ENCODE data around the gene PITPNM1.
"Not testable (repeated sequence)": the region's sequence is repeated elsewhere in the genome, so short reads cannot be mapped to it uniquely, and the experiment has no call there.

Gene PITPNM1

DNA sequence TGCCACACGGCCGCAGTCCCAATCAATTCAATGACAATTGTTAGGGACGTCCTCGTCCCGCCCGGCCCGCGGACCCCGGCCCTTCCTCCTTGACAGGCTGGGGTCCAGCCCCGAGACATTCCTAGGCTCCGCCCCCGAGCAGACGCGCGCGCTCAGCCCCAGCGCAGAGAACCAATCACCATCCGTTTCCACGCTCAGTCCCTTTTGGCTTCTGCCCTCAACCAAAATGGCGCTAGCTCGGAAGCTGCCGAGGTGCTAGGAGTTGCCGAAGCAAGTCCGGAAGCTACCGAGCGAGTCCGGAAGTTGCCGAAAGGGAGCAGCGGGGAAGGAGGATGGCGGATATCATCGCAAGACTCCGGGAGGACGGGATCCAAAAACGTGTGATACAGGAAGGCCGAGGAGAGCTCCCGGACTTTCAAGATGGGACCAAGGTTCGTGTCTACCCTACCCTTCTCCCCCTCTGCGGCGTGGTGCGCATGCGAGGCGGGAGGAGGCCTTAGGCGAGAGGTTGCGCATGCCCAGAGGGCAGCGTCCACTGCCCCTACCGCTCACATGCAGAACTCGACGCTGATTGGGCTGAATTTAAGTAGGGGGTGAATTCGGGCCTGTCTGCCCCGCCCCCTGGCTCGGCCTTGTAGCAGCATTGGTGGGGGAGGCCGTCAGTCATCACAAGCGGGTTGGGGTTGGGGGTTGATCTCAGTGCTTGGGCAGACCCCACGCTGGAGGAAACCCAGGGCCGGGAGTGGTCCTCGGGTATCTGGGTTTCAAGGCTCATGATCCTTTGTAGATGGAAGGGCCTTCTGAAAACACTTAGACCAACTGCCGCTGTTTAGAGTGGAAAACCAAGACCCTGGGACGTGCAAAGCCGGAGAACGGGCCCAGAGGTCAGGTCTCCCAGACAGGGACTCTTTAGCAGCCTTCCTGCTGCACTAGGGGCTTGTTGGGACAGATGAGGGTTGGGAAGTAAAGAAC lies 22.1 kb downstream of the PITPNM1 start, which contains the start of gene AIP:
TSS of gene AIP (plus strand) at position 200 of the 972 bp plus-strand sequence. CDS start at position 333, 133 bp downstream.
- TF ChIP-seq, protein P1, sequence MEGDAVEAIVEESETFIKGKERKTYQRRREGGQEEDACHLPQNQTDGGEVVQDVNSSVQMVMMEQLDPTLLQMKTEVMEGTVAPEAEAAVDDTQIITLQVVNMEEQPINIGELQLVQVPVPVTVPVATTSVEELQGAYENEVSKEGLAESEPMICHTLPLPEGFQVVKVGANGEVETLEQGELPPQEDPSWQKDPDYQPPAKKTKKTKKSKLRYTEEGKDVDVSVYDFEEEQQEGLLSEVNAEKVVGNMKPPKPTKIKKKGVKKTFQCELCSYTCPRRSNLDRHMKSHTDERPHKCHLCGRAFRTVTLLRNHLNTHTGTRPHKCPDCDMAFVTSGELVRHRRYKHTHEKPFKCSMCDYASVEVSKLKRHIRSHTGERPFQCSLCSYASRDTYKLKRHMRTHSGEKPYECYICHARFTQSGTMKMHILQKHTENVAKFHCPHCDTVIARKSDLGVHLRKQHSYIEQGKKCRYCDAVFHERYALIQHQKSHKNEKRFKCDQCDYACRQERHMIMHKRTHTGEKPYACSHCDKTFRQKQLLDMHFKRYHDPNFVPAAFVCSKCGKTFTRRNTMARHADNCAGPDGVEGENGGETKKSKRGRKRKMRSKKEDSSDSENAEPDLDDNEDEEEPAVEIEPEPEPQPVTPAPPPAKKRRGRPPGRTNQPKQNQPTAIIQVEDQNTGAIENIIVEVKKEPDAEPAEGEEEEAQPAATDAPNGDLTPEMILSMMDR (conservative IDR thresholded peaks at IDR 0.05) = no peak
- TF ChIP-seq ZFX (IDR thresholded peaks at IDR 0.05) = no peak
- H3K27ac ChIP-seq = peak within 1 kb of the TSS; percentile 64

DNA sequence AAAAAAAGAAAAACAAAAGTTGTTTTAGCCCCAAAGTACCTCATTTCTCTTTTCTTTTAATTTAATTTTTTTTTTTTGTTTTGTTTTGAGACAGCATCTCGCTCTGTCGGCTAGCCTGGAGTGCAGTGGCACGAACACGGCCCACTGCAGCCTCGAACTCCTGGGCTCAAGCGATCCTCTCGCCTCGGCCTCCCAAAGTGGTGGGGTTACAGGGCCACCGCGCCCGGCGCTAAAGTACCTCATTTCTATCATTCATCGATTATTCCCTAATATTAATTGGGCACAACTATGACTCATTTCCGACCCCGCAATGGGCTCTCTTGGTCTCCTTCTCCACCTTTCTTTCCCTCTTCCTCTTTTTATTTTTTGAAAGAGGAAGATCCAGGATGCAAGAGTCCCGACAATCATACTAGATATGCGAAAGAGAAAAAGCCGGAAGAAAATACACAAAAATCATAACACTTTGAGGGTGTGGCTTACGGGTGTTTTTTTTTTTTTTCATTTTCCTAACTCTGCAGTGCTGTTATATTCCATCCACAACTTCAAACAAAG lies 22.8 kb downstream of the PITPNM1 start:
- H3K27ac ChIP-seq = peak overlapping the region; percentile 64
- no peak for TF ChIP-seq ZFX (IDR thresholded peaks at IDR 0.05)
- TF ChIP-seq, protein P1 (conservative IDR thresholded peaks at IDR 0.05) = no peak

DNA sequence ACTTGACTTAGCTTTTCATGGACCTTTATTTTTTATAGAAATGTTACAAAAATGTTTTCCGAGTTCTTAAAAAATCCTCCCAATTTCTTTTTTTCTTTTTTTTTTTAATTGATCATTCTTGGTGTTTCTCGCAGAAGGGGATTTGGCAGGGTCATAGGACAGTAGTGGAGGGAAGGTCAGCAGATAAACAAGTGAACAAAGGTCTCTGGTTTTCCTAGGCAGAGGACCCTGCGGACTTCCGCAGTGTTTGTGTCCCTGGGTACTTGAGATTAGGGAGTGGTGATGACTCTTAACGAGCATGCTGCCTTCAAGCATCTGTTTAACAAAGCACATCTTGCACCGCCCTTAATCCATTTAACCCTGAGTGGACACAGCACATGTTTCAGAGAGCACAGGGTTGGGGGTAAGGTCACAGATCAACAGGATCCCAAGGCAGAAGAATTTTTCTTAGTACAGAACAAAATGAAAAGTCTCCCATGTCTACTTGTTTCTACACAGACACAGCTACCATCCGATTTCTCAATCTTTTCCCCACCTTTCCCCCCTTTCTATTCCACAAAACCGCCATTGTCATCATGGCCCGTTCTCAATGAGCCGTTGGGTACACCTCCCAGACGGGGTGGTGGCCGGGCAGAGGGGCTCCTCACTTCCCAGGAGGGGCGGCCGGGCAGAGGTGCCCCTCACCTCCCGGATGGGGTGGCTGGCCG lies 27.7 kb downstream of the PITPNM1 start:
- not testable (repeated sequence) for H3K27ac ChIP-seq

DNA sequence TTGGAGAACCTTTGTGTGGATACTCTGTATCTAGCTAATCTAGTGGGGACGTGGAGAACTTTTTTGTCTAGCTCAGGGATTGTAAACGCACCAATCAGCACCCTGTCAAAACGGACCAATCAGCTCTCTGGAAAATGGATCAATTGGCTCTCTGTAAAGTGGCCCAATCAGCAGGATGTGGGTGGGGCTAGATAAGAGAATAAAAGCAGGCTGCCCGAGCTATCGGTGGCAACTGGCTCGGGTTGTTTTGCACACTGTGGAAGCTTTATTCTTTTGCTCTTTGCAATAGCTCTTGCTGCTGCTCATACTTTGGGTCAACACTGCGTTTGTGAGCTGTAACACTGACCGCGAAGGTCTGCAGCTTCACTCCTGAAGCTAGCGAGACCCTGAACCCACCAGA lies 28.5 kb downstream of the PITPNM1 start:
- not testable (repeated sequence) for H3K27ac ChIP-seq

DNA sequence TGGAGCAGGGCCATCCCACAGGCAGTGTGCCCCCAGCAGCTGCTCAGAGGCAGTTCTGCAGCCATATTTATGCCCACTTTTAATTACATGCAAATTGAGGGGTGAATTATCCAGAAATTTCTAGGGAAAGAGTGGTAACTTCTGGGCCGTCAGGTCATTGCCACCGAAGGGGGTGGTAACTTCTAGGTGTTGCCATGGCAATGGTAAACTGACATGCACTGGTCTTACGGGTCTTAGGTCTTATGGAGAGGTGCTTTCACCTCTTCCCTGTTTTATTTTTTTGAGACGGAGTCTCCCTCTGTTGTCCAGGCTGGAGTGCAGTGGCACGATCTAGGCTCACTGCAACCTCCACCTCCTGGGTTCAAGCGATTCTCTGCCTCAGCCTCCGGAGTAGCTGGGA lies 32.3 kb downstream of the PITPNM1 start:
- TF ChIP-seq ZFX (IDR thresholded peaks at IDR 0.05) = no peak
- TF ChIP-seq, protein P1 (conservative IDR thresholded peaks at IDR 0.05) = no peak

DNA sequence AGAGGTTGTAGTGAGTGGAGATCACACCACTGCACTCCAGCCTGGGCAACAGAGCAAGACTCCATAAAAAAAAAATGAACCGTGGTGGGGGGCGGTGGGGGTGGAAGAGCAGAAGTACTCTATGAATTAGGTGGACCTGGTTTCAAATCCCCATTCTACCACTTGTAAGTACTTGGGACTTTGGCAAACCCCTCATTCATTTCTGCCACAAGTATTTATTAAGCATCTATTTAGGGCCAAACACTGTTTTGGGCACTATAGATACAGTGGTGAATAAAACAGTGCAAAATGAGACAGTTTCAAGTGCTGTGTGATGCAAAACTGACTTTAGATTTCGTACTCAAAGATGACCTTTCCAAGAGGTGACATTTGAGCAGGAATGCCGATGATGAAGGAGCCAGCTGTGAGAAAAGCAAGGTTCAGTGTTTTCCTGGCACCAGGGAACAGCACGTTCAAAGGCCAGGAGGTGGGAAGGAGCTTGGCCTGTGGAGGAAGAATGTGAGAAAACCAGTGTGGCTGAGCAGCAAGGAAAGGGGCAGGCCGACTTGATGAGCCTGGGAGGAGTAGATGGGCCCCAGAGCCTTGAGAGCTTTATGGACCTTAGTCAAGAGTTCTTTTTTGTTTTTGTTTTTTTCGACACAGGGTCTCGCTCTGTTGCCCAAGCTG lies 34.7 kb downstream of the PITPNM1 start:
- no peak for TF ChIP-seq ZFX (IDR thresholded peaks at IDR 0.05)
- TF ChIP-seq, protein P1 (conservative IDR thresholded peaks at IDR 0.05) = no peak
- H3K27ac ChIP-seq = no peak overlapping the region

More for the DNA sequence above, 32.3 kb downstream of the PITPNM1 start:
- no peak overlapping the region for H3K27ac ChIP-seq

DNA sequence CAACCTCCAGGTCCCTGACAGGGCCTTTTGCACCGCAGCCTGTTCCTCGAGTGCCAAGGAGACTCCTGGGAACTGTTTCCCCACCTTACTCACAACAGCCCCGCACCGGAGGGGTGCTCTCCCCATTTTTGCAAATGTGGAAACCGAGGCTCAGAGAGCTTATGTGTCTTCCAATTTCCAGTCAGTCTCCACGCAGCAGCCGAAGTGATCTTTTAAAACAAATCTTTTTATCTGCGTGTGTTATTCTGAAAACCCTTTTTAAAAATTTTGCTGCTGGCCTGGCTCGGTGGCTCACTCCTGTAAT lies 35.7 kb downstream of the PITPNM1 start:
- TF ChIP-seq, protein P1 (conservative IDR thresholded peaks at IDR 0.05) = no peak
- no peak for TF ChIP-seq ZFX (IDR thresholded peaks at IDR 0.05)

More for the DNA sequence above, 35.7 kb downstream of the PITPNM1 start:
- H3K27ac ChIP-seq = peak overlapping the region; percentile 97
